CD4-positive, alpha-beta T cell treated with Interleukin-21 for 1 hour (primary cell): ENCODE results near the gene PCDHGA4.
"Not testable (repeated sequence)": the region's sequence is repeated elsewhere in the genome, so short reads cannot be mapped to it uniquely, and the experiment has no call there.

Source experiments
- DNase-seq: peaks from one replicate; pipeline ENCODE4 v3.0.0-alpha.2; 2020

Gene PCDHGA4

DNA sequence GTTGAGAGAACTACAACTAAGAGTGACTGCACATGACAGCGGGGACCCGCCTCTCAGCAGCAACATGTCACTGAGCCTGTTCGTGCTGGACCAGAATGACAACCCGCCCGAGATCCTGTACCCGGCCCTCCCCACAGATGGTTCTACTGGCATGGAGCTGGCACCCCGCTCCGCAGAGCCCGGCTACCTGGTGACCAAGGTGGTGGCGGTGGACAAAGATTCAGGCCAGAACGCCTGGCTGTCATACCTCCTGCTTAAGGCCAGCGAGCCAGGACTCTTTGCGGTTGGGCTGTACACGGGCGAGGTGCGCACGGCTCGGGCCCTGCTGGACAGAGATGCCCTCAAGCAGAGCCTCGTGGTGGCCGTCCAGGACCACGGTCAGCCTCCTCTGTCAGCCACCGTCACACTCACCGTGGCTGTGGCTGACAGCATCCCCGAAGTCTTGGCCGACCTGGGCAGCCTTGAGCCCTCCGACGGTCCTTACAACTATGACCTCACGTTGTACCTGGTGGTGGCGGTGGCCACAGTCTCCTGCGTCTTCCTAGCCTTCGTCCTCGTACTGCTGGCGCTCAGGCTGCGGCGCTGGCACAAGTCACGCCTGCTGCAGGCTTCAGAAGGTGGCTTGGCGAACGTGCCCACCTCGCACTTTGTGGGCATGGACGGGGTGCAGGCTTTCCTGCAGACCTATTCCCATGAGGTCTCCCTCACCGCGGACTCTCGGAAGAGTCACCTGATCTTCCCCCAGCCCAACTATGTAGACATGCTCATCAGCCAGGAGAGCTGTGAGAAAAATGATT is 29.8 kb downstream of the PCDHGA4 start:
- DNase-seq: no peak

DNA sequence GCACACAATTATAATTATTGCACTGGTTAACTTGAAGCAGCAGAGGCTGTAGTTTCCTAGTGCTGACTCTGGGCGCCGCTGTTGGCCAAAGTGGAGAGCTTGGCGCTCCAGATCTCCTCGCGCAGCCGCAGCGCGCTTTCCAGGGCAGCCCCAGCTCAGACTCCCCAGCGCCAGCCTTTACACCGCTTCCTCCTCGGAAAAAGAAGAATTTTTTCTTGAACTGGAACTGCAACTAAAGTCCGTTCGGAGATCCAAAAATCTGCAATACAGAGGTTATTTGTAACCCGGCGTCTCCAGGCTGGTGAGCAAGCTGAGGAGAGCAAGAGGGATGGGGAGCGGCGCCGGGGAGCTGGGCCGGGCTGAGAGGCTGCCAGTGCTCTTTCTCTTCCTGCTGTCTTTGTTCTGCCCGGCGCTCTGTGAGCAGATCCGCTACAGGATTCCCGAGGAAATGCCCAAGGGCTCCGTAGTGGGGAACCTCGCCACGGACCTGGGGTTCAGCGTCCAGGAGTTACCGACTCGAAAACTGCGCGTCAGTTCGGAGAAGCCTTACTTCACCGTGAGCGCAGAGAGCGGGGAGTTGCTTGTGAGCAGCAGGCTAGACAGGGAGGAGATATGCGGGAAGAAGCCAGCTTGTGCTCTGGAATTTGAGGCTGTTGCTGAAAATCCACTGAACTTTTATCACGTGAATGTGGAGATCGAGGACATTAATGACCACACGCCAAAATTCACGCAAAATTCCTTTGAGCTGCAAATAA is 32.9 kb downstream of the PCDHGA4 start, which contains the start of gene PCDHGB4:
PCDHGB4 (plus strand) TSS at position 142 of the 755 bp plus-strand sequence; CDS start at position 329, 187 bp downstream.
- peak; percentile 28 for DNase-seq

DNA sequence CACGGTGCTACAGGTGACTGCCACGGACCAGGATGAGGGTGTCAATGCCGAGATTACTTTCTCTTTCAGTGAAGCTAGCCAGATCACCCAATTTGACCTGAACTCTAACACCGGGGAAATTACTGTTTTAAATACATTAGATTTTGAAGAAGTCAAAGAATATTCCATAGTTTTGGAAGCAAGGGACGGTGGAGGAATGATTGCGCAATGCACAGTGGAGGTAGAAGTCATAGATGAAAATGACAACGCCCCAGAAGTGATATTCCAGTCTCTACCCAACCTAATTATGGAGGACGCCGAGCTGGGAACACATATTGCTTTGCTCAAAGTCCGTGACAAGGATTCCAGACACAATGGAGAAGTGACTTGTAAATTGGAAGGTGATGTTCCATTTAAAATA is 33.8 kb downstream of the PCDHGA4 start:
- no peak for DNase-seq

DNA sequence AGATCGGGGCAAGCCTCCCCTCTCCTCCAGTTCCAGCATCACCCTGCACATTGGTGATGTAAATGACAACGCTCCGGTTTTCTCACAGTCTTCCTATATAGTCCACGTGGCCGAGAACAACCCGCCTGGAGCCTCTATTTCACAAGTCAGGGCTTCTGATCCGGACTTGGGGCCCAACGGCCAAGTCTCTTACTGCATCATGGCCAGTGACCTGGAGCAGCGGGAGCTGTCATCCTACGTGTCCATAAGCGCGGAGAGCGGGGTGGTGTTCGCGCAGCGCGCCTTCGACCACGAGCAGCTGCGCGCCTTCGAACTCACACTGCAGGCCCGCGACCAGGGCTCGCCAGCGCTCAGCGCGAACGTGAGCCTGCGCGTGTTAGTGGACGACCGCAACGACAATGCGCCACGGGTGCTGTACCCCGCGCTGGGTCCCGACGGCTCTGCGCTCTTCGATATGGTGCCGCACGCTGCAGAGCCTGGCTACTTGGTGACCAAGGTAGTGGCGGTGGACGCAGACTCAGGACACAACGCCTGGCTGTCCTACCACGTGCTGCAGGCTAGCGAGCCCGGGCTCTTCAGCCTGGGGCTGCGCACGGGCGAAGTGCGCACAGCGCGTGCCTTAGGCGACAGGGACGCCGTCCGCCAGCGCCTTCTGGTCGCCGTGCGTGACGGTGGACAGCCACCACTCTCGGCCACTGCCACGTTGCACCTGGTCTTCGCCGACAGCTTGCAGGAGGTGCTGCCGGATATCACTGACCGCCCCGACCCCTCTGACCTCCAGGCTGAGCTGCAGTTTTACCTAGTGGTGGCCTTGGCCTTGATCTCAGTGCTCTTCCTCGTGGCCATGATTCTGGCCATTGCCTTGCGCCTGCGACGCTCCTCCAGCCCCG is 34.6 kb downstream of the PCDHGA4 start:
- DNase-seq: no peak

DNA sequence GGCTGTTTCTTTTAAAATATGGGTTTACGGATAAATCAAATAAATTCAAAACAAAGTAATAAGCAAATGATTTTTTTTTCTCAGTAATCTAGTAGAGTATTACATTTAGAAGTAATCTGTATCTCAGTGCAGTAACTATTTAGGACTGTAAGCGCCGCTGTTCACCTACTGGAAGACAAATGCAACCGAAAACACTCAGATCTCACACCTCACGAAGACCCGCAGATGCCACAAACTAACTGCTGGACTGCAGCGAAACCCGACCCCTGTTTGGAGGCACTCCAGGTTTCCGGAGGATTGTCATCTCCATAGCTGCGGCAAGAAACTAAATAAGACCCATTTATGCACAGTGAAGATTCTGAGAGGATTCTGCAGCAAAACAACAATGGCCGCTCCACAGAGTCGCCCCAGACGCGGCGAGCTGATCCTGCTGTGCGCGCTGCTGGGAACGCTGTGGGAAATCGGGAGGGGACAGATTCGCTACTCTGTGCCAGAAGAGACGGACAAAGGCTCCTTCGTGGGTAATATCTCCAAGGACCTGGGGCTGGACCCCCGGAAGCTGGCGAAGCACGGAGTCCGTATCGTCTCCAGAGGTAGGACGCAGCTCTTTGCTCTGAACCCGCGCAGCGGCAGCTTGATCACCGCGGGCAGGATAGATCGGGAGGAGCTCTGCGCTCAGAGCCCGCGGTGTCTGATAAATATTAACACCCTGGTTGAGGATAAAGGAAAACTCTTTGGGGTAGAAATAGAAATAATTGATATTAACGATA is 37.8 kb downstream of the PCDHGA4 start, which contains the start of gene PCDHGA8:
PCDHGA8 (plus strand) TSS at position 205 of the 770 bp plus-strand sequence; CDS start at position 386, 181 bp downstream.
- no peak for DNase-seq

DNA sequence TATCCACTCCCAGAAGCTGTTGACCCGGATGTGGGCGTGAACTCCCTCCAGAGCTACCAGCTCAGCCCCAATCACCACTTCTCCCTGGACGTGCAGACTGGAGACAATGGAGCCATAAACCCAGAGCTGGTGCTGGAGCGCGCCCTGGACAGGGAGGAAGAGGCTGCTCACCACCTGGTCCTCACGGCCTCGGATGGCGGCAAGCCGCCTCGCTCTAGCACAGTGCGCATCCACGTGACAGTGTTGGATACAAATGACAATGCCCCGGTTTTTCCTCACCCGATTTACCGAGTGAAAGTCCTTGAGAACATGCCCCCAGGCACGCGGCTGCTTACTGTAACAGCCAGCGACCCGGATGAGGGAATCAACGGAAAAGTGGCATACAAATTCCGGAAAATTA is 38.4 kb downstream of the PCDHGA4 start:
- no peak for DNase-seq

DNA sequence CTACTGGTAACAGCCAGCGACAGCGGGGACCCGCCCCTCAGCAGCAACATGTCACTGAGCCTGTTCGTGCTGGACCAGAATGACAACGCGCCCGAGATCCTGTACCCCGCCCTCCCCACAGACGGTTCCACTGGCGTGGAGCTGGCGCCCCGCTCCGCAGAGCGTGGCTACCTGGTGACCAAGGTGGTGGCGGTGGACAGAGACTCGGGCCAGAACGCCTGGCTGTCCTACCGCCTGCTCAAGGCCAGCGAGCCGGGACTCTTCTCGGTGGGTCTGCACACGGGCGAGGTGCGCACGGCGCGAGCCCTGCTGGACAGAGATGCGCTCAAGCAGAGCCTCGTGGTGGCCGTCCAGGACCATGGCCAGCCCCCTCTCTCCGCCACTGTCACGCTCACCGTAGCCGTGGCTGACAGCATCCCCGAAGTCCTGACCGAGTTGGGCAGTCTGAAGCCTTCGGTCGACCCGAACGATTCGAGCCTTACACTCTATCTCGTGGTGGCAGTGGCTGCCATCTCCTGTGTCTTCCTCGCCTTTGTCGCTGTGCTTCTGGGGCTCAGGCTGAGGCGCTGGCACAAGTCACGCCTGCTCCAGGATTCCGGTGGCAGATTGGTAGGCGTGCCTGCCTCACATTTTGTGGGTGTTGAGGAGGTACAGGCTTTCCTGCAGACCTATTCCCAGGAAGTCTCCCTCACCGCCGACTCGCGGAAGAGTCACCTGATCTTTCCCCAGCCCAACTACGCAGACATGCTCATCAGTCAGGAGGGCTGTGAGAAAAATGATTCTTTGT is 39.8 kb downstream of the PCDHGA4 start:
- DNase-seq: not testable (repeated sequence)

DNA sequence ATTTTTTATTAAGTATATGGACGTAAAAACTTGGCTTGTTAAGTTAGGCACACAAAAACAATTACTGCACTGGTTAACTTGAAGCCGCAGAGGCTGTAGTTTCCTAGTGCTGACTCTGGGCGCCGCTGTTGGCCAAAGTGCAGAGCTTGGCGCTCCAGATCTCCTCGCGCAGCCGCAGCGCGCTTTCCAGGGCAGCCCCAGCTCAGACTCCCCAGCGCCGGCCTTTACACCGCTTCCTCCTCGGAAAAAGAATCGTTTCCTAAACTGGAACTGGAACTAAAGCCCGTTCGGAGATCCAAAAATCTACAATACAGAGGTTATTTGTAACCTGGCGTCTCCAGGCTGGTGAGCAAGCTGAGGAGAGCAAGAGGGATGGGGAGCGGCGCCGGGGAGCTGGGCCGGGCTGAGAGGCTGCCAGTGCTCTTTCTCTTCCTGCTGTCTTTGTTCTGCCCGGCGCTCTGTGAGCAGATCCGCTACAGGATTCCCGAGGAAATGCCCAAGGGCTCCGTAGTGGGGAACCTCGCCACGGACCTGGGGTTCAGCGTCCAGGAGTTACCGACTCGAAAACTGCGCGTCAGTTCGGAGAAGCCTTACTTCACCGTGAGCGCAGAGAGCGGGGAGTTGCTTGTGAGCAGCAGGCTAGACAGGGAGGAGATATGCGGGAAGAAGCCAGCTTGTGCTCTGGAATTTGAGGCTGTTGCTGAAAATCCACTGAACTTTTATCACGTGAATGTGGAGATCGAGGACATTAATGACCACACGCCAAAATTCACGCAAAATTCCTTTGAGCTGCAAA is 43.1 kb downstream of the PCDHGA4 start, which contains the start of gene PCDHGB5:
PCDHGB5 (plus strand) TSS at position 192 of the 796 bp plus-strand sequence; CDS start at position 373, 181 bp downstream.
- DNase-seq: peak; percentile 49

DNA sequence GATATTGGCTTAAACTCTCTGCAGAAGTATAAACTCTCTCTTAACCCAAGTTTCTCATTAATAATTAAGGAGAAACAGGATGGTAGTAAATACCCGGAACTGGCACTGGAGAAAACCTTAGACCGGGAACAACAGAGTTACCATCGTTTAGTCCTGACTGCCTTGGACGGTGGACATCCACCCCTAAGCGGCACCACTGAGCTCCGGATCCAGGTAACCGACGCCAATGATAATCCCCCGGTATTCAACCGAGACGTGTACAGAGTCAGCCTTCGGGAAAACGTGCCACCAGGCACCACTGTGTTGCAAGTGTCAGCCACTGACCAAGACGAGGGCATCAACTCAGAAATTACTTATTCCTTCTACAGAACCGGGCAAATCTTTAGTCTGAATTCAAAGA is 43.8 kb downstream of the PCDHGA4 start:
- DNase-seq: no peak

DNA sequence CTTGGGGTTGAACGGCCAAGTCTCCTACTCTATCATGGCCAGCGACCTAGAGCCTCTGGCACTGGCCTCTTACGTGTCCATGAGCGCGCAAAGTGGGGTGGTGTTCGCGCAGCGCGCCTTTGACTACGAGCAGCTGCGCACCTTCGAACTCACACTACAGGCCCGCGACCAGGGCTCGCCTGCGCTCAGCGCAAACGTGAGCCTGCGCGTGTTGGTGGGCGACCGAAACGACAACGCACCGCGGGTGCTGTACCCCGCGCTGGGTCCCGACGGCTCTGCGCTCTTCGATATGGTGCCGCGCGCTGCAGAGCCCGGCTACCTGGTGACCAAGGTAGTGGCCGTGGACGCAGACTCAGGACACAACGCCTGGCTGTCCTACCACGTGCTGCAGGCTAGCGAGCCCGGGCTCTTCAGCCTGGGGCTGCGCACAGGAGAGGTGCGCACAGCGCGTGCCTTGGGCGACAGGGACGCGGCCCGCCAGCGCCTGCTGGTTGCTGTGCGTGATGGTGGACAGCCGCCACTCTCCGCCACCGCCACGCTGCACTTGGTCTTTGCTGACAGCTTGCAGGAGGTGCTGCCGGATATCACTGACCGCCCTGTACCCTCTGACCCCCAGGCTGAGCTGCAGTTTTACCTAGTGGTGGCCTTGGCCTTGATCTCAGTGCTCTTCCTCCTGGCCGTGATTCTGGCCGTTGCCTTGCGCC is 44.9 kb downstream of the PCDHGA4 start:
- DNase-seq: no peak

DNA sequence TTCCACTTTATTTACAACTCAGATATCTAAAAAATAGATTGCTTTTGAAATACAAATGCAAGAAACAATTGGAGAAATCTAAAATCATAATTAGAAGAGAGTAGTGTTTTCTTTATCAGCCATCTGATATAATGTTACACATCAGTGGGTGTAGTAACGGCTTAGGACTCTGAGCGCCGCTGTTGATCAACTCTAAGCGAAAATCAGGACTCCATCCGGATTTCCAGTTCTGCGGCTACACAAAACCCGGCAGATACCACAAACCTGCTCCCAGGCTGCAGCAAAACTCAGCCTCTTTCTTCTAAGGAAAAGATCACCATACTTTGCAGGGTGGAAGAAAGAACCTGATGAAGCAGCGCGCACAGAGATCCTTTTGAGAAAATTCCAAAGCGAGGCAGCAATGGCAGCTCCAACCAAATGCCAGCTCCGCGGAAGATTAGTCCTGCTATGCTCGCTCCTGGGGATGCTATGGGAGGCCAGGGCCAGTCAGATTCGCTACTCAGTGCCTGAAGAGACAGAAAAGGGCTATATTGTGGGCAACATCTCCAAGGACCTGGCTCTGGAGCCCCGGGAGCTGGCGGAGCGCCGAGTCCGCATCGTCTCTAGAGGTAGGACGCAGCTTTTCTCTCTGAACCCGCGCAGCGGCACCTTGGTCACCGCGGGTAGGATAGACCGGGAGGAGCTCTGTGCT is 47.9 kb downstream of the PCDHGA4 start, which contains the start of gene PCDHGA9:
PCDHGA9 (plus strand) TSS at position 226 of the 691 bp plus-strand sequence; CDS start at position 401, 175 bp downstream.
- DNase-seq: no peak

DNA sequence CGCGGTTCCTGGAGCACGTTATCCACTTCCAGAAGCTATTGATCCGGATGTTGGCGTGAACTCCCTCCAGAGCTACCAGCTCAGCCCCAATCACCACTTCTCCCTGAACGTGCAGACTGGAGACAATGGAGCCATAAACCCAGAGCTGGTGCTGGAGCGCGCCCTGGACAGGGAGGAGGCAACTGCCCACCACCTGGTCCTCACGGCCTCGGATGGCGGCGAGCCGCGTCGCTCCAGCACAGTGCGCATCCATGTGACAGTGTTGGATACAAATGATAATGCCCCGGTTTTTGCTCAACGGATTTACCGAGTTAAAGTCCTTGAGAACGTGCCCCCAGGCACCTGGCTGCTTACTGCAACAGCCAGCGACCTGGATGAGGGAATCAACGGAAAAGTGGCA is 48.6 kb downstream of the PCDHGA4 start:
- DNase-seq: no peak
